SK-MEL-5 (cell line): Measurements from ENCODE around the gene TEX14. TPM values are rescaled to one million over a fixed set of nuclear protein-coding genes. Genes with fewer than 3 reads are reported as not detected.
"Not testable (repeated sequence)": the region's sequence is repeated elsewhere in the genome, so short reads cannot be mapped to it uniquely, and the experiment has no call there.

Source experiments
- DNase-seq: peaks from one replicate; pipeline ENCODE4 v3.0.0-alpha.2; 2016; ENCODE audit warnings: low read depth, low spot score
- in situ Hi-C: cut with HindIII; loops from 2 replicates; pipeline ENCODE4 v1.10.0; 2016; ENCODE audit warnings: low sequenced_read_pairs, high pct_unique_total_duplicates, low pct_unique_long_range_greater_than_20kb
- total RNA-seq: library from RNA; depleted of rRNA; stranded (reverse); fragments of >200 nt; shearing (Covaris generic); gene quantifications from 2 replicates; pipeline ENCODE4 v1.2.3, GENCODE V29; 2014

Gene TEX14
- total RNA-seq, 1 experiment from 2014 or later = 0.55 TPM

GRCh38 chr17:58587713-58588117, 104.1 kb downstream of the TEX14 start:
- in situ Hi-C loops = no loop called here
- peak; percentile 76 for DNase-seq

GRCh38 chr17:58586009-58586644, 105.7 kb downstream of the TEX14 start:
- in situ Hi-C loops = no loop called here

DNA sequence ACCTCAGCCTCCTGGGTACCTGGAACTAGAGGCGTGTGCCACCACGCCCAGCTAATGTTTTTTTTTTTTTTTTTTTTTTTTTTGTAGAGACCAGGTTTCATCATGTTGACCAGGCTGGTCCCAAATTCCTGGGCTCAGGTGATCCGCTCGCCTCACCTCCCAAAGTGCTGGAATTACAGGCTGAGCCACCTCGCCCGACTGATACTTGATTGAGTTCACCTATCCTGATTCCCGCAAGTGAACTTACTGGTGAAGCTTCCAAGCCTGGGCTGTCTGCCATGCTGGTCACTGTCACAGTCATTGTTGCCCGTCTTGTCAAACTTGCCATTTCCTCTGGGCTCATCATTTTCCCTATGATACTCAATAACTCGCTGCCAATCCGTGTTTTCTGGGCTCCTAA, 106.3 kb downstream of the TEX14 start:
- in situ Hi-C loops = no loop called here
- no peak for DNase-seq

More at GRCh38 chr17:58586009-58586644, 105.7 kb downstream of the TEX14 start:
- no peak for DNase-seq

- in situ Hi-C loops = no loop called here
- DNase-seq = no peak
Measured at GRCh38 chr17:58583486-58583885, 108.4 kb downstream of the TEX14 start.

- in situ Hi-C loops, DNase-seq: not testable (repeated sequence)
Measured at GRCh38 chr17:58582718-58583117, 109.1 kb downstream of the TEX14 start.

- in situ Hi-C loops = no loop called here
- no peak for DNase-seq
Measured at GRCh38 chr17:58580671-58581070, 111.2 kb downstream of the TEX14 start.

GRCh38 chr17:58577696-58578095, 114.1 kb downstream of the TEX14 start:
- in situ Hi-C loops = no loop called here
- peak; percentile 100 for DNase-seq

DNA sequence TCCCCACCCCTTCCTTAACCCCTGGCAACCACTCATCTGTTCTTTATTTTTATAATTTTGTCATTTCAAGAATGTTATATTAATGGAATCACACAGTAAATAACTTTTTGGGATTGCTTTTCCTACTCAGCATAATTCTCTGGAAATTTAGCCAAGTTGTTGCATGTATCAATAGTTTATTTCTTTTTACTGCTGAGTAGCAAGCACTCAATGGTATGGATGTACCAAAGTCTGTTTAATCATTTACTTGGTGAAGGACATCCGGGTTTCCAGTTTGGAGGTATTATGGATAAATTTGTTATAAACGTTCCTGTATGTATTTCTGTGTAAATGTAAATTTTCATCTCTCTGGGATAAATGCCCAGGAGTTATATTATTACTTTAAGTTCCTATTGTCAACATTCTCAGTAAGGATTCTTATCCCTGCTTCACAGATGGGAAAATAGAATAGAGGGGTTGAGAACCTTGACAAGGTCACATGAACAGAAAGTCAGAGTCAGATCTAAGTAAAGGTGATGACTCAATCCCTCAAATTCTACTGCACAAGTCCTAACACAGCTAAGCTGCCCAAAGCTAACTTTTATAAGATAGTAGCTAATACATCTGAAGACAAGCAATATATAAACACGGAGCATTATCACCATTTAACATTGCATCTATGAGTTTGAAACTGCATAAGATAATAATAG, 115.0 kb downstream of the TEX14 start:
- DNase-seq = peak; percentile 50

GRCh38 chr17:58575511-58575910, 116.3 kb downstream of the TEX14 start:
- in situ Hi-C loops = no loop called here
- DNase-seq = peak; percentile 41

More for the DNA sequence above, 115.0 kb downstream of the TEX14 start:
- in situ Hi-C loops = no loop called here

GRCh38 chr17:58574025-58574424, 117.8 kb downstream of the TEX14 start:
- in situ Hi-C loops = no loop called here
- DNase-seq = no peak

- in situ Hi-C loops = no loop called here
- no peak for DNase-seq
Measured at GRCh38 chr17:58572846-58573245, 119.0 kb downstream of the TEX14 start.

GRCh38 chr17:58570758-58571157, 121.1 kb downstream of the TEX14 start:
- no peak for DNase-seq

DNA sequence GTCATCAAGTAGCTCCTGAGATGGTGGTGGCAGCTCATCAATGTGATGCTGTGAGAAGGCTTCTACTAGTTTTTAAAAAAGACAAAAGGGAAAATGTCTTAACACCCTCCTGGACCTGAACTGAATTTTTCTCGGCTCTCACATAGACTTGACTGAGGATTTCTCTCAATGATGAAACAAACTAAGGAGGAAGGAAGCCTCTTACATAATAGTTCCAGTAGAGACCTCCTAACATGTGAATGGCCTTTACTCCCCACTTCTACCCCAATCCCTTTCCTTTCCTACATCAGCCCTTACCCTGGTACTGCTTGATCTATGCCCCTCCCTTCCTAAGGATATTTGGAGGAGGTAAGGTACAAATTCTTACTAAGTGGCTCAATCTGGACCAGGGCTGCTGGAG, 122.6 kb downstream of the TEX14 start:
- DNase-seq = no peak
- in situ Hi-C loops = no loop called here

More at GRCh38 chr17:58570758-58571157, 121.1 kb downstream of the TEX14 start:
- in situ Hi-C loops = no loop called here

DNA sequence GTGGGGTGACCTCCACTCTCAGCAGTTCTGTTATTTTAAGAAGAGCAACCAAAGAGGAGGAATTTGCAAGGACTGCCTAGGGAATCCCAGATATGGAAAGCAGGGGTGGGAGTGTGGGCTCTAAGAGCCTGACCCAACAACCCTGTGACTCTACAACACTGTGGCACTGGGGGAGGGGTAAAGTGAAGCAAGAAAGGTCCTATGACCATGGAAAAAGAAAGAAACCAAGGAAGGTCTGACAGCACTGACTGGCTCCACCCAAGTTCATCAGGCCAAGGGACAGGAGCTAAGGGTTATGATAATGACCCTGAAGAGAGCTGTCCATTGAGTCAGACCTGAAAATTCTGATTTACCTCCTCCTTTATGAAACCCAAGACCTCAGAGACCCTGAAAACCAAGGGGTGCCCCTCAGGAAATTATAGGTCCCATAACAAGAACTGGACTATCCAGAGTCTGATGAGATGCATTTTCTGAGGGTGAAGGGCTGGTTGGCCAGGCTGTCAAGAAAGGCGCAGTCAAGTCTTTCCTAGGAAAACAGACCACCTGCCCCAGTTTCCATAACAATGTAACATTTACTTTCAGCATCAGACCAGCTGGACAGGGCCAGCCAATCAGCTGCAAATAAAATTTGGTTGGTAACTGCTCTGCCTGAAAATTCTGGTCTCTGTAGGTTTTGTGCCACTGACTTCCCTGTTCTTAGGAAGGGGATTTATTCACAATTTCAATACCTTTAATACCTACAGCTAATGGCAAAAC, 123.6 kb downstream of the TEX14 start:
- in situ Hi-C loops = no loop called here

DNA sequence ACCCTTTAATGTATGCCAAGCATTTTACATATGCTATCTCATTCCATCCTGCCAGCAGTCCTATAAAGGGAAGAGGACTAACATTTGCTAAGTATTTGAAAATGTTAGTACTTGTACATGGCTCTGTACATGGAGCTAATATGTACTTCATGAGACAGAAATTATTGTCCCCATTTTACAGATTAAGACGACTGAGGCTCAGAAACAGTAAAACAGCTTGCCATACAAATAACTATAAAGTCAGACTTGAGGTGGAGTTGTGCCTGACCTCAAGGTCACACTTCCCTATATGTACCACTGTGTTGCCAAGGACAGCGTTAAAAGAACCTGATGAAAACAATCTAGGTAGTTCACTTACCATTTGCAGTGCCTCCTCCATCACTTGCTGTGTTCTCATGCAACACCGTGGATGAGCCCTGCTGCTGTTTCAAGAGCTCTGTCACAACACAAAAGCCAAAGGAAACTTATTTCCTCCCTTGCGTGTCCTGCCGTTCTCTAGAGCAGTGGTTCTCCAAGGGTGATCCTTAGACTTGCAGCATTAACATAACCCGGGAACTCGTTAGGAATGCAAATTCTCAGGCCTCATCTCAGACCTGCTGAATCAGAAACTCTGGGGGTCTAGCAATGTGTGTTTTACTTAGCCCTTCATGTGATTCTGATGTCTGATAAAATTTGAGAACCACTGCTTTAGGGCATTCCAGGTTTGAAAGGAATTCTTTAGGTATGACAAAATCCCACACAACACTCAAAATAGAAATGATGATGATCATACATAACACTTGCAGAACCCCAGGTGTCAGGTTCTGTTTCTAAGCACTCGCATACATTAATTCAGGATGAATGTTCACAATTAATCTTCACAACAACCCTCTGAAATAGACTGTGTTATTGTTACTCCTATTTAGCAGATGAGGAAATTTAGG, 126.2 kb downstream of the TEX14 start:
- DNase-seq = no peak
- in situ Hi-C loops = no loop called here

More for the DNA sequence above, 123.6 kb downstream of the TEX14 start:
- DNase-seq = no peak

DNA sequence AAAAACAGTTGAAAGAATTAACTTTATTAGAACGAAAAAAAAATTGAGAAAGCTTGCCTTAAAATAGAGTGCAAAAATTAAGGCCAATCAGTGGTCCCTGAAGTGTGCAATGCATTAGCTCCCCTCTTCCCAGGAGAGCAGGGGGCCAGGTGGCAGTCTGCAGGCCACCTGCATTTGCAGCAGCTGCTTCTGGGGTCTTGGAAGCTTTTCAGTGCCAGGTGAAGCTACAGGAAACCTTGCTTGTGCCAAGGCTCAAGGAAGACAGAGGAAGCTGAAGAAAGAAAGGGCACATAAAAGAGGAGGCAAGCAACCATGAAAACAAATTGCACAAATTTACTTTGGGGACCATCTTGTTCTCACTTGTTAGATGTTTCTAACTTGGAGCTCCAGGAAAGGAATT, 126.9 kb downstream of the TEX14 start:
- no peak for DNase-seq
- in situ Hi-C loops = no loop called here

GRCh38 chr17:58564243-58564642, 127.6 kb downstream of the TEX14 start:
- no peak for DNase-seq
- in situ Hi-C loops = no loop called here

- in situ Hi-C loops = no loop called here
Measured at GRCh38 chr17:58560511-58560910, 131.3 kb downstream of the TEX14 start.

More at GRCh38 chr17:58560511-58560910, 131.3 kb downstream of the TEX14 start:
- DNase-seq = no peak
